ENCODE results near the gene RASSF5.
"Not testable (repeated sequence)": the region's sequence is repeated elsewhere in the genome, so short reads cannot be mapped to it uniquely, and the experiment has no call there.

RASSF5 gene

GRCh38 chr1:206476591-206476990, 30.7 kb upstream of the RASSF5 start:
- no peak for DNase-seq (ENCODE audit: low read depth in 2 of 2)

DNA sequence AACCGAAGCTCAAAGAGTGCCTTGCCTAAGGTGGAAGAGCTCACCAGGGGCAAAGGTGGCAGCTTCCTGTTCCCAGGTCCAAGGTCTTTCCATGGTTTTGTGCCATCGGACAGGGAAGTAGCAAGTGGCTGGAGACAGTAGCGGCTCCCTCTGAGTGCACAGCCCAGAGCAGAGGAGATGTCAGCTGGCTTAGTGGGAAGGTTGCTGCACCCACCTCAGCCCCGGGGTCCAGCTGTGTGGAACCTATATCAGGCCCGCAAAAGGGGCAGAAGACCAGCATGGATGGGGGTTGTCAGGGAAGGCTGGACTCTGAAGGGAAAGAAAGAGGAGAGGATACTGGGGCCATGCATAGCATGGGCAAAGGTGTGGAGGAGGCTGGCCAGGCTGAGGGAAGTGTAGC, 30.2 kb upstream of the RASSF5 start:
- DNase-seq (ENCODE audit: low read depth in 2 of 2): no peak

GRCh38 chr1:206477581-206478380, 29.6 kb upstream of the RASSF5 start:
- no peak for DNase-seq (ENCODE audit: low read depth in 2 of 2)

DNA sequence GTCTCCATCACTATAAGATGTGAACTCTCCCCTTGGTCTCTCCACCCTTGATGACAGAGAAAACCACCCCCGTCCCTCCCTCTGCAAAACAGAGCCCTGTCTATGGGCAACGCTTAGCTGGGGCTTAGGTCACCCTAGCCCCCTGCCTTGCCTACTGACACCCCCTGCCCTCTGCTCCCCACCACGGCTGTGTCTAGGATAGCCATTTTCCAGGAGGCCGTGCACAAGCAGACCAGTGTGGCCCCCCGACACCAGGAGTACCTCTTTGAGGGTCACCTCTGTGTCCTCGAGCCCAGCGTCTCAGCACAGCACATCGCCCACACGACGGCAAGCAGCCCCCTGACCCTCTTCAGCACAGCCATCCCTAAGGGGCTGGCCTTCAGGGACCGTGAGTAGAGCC, 28.6 kb upstream of the RASSF5 start:
- no peak for DNase-seq (ENCODE audit: low read depth in 2 of 2)

DNA sequence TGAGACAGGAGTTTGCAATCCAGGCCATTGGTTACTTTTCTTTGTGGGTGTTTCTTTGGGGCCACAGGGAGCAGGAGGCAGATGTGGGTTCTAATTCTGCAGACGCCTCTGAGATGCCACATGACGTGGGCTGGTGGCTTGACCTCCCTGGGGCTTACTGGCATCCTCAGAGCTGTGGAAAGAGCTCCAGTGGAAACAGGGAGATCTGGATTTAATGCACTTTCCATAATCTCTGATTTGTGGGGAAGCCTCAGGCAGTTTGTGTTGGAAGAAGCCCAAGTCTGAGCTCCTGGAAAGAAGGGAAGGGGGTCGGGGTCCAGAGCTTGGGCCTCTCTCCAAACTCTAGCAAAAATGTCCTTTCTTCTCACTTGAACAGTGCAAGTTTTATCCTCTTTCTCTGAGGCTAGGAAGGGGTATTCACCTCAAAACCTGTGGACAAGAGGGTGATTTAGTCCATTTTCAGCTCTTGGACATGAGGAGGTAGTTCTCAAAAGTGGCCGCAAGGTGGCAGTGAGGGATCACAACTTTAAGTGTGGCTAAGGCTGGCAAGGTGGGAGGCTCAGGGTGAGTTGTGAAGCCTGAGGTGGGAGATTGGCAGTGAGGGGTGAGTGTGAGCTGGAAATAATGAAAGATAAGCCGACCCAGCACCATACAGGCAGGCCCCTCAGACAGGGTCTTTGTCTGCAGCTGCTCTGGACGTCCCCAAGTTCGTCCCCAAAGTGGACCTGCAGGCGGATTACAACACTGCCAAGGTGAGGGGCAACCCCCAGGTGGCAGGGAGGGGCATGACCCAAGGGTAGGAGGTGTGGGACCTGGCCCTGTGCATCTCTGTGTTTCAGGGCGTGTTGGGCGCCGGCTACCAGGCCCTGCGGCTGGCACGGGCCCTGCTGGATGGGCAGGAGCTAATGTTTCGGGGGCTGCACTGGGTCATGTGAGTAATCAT, 27.9 kb upstream of the RASSF5 start:
- peak; percentile 32 to 49 for DNase-seq (ENCODE audit: low read depth in 2 of 2)

DNA sequence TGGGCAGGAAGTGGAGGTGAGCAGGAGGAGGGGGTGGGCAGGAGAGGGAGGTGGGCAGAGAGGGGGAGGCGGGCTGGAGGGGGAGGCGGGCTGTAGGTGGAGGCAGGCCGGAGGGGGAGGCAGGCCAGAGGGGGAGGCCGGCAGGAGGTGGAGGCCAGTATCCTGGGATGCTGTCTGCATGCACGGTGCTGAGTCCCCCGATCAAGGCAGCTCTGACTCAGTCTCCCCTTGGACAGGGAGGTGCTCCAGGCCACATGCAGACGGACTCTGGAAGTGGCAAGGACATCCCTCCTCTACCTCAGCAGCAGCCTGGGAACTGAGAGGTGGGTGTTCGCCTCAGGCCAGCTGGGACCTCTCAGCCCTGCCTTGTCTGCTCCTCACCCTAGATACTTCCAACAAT, 27.1 kb upstream of the RASSF5 start:
- no peak for DNase-seq (ENCODE audit: low read depth in 2 of 2)

GRCh38 chr1:206482611-206483010, 24.7 kb upstream of the RASSF5 start:
- DNase-seq (ENCODE audit: low read depth in 2 of 2): no peak

GRCh38 chr1:206483864-206484263, 23.5 kb upstream of the RASSF5 start:
- not testable (repeated sequence) for DNase-seq (ENCODE audit: low read depth in 2 of 2)

DNA sequence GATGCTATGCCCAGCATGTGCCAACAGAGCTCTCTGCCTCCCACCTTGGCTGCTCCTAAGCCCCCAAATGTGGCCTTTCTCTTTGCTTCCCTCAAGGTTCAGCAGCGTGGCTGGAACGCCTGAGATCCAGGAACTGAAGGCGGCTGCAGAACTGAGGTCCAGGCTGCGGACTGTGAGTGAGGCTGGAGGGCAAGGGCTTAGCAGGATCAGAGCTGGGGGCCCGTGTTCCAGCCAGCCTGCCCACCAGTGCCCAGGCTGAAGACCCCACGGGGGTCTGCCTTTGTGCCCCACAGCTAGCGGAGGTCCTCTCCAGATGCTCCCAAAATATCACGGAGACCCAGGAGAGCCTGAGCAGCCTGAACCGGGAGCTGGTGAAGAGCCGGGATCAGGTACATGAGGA, 22.4 kb upstream of the RASSF5 start:
- DNase-seq (ENCODE audit: low read depth in 2 of 2): no peak

DNA sequence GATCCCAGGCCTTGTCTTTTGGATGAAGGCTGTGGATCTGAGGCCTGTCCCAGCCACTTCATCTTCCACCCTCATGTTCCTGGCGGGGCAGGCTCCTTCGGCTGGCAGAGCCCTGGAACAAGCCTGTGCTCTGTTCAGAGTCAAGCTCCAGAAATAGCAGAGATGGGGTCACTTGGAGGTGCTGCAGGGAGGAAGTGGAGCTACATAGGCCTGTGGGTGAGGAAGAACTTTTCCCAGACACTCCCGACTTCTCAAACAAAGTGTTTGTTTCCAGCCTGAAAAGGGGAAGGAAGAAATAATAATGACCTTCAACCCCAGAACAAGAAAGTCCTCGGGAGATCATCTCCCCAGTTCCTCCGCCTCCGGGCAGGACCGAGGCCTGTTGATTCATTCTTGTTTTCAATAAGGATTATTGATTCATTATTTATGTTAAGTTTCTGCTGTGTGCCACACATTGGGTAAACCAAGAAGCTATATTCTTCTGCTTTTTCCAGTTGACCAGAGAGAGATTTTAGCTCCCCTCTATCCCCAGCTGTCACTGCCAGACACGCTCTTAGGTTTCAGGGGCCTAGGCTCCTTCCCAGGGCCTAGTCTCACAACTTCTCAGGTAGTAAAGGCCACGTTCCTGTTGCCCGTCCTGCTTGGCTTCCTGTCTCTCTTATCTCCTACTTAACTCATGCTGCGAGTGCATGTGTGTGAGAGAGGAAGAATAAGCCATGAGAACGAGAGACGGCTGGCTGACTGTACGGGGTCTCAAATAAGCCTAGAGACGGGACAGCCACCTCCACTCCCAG, 20.1 kb upstream of the RASSF5 start:
- DNase-seq (ENCODE audit: low read depth in 2 of 2): no peak

DNA sequence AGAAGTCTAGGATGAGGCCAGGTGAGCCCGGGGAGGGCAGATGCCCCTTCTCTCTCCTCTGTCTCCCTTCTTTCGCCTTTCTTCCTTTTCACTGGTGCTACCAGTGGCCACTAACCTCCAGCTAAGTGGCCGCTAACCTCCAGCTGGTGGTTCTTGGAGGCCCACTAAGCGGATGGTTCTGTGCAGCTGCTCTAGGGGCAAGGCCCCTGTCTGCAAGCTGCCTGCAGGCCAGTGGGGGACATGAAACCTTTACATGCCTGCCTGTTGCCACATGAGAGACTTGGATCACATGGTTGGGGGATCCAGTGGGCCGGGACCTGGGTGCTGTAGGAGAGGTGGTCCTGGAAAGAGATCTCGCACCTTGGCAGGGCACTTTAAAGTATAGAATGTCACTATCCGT, 19.4 kb upstream of the RASSF5 start:
- DNase-seq (ENCODE audit: low read depth in 2 of 2): no peak

GRCh38 chr1:206488466-206488865, 18.9 kb upstream of the RASSF5 start:
- no peak for DNase-seq (ENCODE audit: low read depth in 2 of 2)

GRCh38 chr1:206489980-206490770, 17.2 kb upstream of the RASSF5 start:
- DNase-seq (ENCODE audit: low read depth in 2 of 2): peak; percentile 40 to 49

DNA sequence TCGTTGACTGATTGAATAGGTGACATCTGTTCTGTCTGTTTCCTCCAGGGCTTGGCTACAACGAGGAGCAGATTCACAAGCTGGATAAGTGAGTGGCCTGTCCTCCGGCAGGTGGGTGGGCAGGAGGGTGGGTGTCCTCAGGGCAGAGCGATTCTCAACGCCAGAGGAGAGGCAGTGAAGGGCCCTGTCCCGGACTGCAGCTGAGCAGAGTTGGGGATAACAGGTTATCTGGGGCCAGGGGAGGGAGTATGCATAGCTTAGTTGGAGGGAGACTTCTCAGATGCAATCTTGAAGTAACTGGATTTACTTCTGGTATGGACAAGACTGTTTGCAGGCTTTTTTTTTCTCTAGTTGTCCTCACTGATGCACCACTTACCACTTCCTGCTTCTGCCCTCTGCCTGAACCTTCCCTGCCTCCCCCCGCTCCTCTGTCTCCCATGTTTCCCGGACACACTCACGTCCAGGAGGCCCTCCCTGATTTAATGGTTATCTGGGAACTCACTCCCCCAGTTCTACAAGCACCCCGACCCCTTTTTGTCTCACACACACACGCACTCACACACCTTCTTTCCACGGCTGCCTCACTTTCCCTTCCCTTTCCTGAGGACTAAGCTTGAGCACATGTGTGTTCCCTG, 16.4 kb upstream of the RASSF5 start:
- no peak for DNase-seq (ENCODE audit: low read depth in 2 of 2)

GRCh38 chr1:206491616-206492015, 15.7 kb upstream of the RASSF5 start:
- DNase-seq (ENCODE audit: low read depth in 2 of 2): no peak

DNA sequence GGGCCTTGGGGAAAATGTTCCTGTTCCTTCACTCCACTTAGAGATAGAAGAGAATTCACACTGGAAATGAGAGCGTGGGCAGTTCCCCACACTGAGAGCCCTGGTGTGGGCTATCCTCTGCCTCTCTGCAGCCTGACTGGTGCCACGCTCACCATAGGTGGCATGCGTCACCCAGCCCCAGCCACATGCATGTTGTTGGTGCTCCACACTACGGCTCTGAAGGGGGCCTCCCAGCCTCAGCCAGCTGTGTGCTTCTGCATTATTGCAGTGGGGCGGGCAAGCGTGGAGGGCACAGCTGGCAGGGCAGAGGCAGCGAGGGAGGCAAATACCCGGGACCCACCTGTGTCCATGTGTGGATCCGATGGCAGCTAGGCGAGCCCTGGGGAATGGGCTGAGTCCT, 14.7 kb upstream of the RASSF5 start:
- no peak for DNase-seq (ENCODE audit: low read depth in 2 of 2)

DNA sequence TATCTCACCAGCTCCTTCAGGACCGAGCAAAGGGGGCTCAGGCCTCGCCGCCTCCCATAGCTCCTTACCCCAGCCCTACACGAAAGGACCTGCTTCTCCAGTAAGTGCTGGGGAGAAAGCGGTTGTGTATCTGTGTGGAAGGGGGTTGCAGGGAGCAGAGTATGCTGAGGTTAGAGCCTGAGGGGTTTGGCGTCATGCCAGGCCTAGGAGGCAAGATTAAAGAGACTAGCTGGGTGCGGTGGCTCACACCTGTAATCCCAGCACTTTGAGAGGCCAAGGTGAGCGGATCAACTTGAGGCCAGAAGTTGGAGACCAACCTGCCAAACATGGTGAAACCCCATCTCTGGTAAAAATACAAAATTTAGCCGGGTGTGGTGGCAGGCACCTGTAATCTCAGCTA, 14.1 kb upstream of the RASSF5 start:
- no peak for DNase-seq (ENCODE audit: low read depth in 2 of 2)

- DNase-seq (ENCODE audit: low read depth in 2 of 2): no peak
Observed at GRCh38 chr1:206495011-206495461, 12.3 kb upstream of the RASSF5 start.

DNA sequence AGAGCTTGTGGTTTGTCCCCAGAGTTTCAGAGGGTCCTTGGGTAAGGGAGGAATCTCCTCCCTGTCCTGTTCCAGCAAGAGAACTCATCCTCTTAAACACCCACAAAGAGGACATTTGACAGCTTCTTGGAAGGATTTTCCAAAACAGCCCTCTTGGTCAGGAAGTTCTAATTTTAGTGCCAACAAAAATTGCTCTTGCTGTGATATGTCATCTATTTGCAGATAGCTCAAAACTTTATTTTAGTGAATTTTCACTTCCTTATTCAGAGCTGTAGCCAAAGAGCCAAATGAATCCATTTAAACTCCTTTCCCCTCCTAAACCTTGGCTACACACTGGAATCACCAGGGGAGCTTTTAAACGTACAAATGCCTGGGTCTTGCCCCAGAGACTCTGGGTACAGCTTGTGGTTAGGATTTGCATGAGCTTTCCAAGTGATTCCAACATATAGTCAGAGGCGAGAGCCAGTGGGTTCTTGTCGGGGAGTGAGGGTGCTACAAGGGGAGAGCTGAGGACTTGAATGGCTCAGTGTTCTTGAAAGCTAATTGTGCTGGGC, 11.8 kb upstream of the RASSF5 start:
- DNase-seq (ENCODE audit: low read depth in 2 of 2): no peak

DNA sequence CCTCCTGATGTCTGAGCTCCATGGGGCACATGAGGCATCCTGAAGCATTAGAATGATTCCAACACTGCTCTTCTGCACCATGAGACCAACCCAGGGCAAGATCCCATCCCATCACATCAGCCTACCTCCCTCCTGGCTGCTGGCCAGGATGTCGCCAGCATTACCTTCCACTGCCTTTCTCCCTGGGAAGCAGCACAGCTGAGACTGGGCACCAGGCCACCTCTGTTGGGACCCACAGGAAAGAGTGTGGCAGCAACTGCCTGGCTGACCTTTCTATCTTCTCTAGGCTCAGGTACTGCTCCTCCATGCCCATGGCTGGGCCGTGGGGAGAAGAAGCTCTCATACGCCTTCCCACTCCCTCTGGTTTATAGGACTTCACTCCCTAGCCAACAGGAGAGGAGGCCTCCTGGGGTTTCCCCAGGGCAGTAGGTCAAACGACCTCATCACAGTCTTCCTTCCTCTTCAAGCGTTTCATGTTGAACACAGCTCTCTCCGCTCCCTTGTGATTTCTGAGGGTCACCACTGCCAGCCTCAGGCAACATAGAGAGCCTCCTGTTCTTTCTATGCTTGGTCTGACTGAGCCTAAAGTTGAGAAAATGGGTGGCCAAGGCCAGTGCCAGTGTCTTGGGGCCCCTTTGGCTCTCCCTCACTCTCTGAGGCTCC, 11.1 kb upstream of the RASSF5 start:
- no peak for DNase-seq (ENCODE audit: low read depth in 2 of 2)
